H7 (cell line): ENCODE measurements around the gene ANO8. TPM values are rescaled to one million over a fixed set of nuclear protein-coding genes. Genes with fewer than 3 reads are reported as not detected.
"Not testable (repeated sequence)": the region's sequence is repeated elsewhere in the genome, so short reads cannot be mapped to it uniquely, and the experiment has no call there.

Experiments
- DNase-seq: peaks from one replicate; pipeline ENCODE4 v3.0.0; 2012
- H3K27me3 ChIP-seq: 2 replicates; pipeline ENCODE4 v1.6.0; 2011; ENCODE audit warnings: mild to moderate bottlenecking, low read length; ENCODE audit not compliant: control insufficient read depth, insufficient read depth
- H3K36me3 ChIP-seq: replicated peaks from 2 replicates; pipeline ENCODE4 v1.5.1; 2011; ENCODE audit warnings: low read length; ENCODE audit not compliant: control insufficient read depth, insufficient read depth
- H3K4me3 ChIP-seq: 2 replicates; pipeline ENCODE4 v1.5.1; 2011; ENCODE audit warnings: low read depth, mild to moderate bottlenecking, control low read depth, low read length, moderate library complexity; ENCODE audit not compliant: insufficient read depth
- total RNA-seq: library from RNA; depleted of rRNA; stranded (reverse); fragments of >200 nt; shearing (Covaris generic); gene quantifications from 2 replicates; pipeline ENCODE4 v1.2.3, GENCODE V29; 2014

Gene ANO8
- total RNA-seq, 1 experiment from 2014 or later = 6.9 TPM

GRCh38 chr19:17296976-17297375 lies 37.7 kb downstream of the ANO8 start:
- Histone ChIP-seq H3K36me3 (peaks cover 1% of the 10 kb centered on the region; the same call in 1 of the 2 replicates), H3K27me3 (no peaks in the 10 kb centered on the region), H3K4me3 (no peak overlapping the region)
- no peak for DNase-seq

- Histone ChIP-seq H3K27me3 (no peaks in the 10 kb centered on the region), H3K4me3 (no peak overlapping the region), H3K36me3 (peaks cover 1% of the 10 kb centered on the region; the same call in 1 of the 2 replicates)
- no peak for DNase-seq
These were observed 38.4 kb downstream of the ANO8 start for GRCh38 chr19:17296273-17296672.

GRCh38 chr19:17295551-17295950 lies 39.1 kb downstream of the ANO8 start:
- H3K4me3 ChIP-seq, DNase-seq: not testable (repeated sequence)

GRCh38 chr19:17294051-17294891 lies 40.4 kb downstream of the ANO8 start:
- no peaks in the 10 kb centered on the region for H3K27me3 ChIP-seq
- peak; percentile 97 for DNase-seq
- H3K36me3 ChIP-seq = peaks cover 1% of the 10 kb centered on the region; the same call in 1 of the 2 replicates
- peak overlapping the region; percentile 24; the same call in 1 of the 2 replicates for H3K4me3 ChIP-seq

More at GRCh38 chr19:17295551-17295950, 39.1 kb downstream of the ANO8 start:
- H3K27me3 ChIP-seq, H3K36me3 ChIP-seq: not testable (repeated sequence)

DNA sequence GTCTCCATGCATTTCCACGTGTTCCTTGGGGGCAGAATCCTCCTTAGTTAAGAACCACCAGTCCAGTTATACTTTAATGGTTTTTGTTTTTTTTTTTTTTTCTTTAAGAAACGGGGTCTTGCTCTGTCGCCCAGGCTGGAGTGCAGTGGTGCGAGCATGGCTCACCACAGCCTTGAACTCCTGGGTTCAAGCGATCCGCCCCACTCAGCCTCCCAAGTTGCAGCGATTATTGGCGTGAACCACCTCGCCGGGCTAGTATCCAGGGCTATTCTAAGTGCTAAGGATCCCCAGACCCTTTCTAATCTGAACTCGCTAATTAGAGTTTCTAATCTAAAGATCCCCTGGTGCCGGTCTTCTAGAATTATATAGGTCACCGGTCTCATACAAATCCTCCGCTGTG lies 41.0 kb downstream of the ANO8 start:
- Histone ChIP-seq H3K36me3 (peaks cover 1% of the 10 kb centered on the region; the same call in 1 of the 2 replicates), H3K27me3 (no peaks in the 10 kb centered on the region), H3K4me3 (peak overlapping the region; percentile 56; the same call in 1 of the 2 replicates)
- DNase-seq = no peak

- H3K36me3 ChIP-seq = no peaks in the 10 kb centered on the region
- peak overlapping the region; percentile 56 for H3K4me3 ChIP-seq
- peak; percentile 100 for DNase-seq
- no peaks in the 10 kb centered on the region for H3K27me3 ChIP-seq
These were observed 42.2 kb downstream of the ANO8 start for GRCh38 chr19:17292301-17293074.

- Histone ChIP-seq H3K27me3 (no peaks in the 10 kb centered on the region), H3K4me3 (no peak overlapping the region), H3K36me3 (peaks cover 5% of the 10 kb centered on the region)
- peak; percentile 99 for DNase-seq
These were observed 45.2 kb downstream of the ANO8 start for GRCh38 chr19:17289489-17289888.

- Histone ChIP-seq H3K4me3 (no peak overlapping the region), H3K36me3 (peaks cover 15% of the 10 kb centered on the region), H3K27me3 (peaks cover 6% of the 10 kb centered on the region; the same call in 1 of the 2 replicates)
- DNase-seq = no peak
These were observed 47.9 kb downstream of the ANO8 start for GRCh38 chr19:17286752-17287151.

GRCh38 chr19:17286263-17286662 lies 48.4 kb downstream of the ANO8 start:
- Histone ChIP-seq H3K36me3 (peaks cover 15% of the 10 kb centered on the region), H3K4me3 (no peak overlapping the region), H3K27me3 (peaks cover 6% of the 10 kb centered on the region; the same call in 1 of the 2 replicates)
- no peak for DNase-seq

DNA sequence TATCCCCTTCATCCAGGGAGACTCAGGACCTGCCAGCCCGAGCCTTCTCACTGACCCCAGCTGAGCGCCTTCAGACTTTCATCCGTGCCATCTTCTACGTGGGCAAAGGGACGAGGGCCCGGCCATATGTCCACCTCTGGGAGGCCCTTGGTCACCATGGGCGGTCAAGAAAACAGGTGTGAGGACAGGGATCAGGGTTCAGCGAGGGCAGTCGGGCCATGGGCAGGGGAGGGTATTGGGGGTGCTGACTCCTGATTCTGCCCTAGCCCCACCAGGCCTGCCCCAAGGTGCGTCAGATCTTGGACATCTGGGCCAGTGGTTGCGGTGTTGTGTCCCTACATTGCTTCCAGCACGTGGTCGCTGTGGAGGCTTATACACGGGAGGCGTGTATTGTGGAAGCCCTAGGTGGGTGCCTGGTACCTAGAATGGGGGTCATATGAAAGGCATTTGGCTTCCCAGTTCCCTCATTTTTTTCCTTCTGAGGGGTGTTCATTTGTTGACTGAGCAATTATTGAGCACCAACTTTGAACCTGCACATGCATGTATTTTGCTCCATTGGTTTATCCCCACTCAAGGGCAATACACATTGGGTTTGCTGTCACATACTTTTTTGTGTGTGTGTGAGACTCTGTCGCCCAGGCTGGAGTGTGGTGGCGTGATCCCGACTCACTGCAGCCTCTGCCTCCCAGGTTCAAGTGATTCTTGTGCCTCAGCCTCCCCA lies 49.1 kb downstream of the ANO8 start:
- H3K4me3 ChIP-seq = no peak overlapping the region
- H3K36me3 ChIP-seq = peaks cover 15% of the 10 kb centered on the region
- no peak for DNase-seq
- H3K27me3 ChIP-seq = peaks cover 6% of the 10 kb centered on the region; the same call in 1 of the 2 replicates

- H3K27me3 ChIP-seq = peaks cover 6% of the 10 kb centered on the region; the same call in 1 of the 2 replicates
- H3K4me3 ChIP-seq = no peak overlapping the region
- no peak for DNase-seq
- peaks cover 17% of the 10 kb centered on the region for H3K36me3 ChIP-seq
These were observed 51.1 kb downstream of the ANO8 start for GRCh38 chr19:17283504-17283996.

DNA sequence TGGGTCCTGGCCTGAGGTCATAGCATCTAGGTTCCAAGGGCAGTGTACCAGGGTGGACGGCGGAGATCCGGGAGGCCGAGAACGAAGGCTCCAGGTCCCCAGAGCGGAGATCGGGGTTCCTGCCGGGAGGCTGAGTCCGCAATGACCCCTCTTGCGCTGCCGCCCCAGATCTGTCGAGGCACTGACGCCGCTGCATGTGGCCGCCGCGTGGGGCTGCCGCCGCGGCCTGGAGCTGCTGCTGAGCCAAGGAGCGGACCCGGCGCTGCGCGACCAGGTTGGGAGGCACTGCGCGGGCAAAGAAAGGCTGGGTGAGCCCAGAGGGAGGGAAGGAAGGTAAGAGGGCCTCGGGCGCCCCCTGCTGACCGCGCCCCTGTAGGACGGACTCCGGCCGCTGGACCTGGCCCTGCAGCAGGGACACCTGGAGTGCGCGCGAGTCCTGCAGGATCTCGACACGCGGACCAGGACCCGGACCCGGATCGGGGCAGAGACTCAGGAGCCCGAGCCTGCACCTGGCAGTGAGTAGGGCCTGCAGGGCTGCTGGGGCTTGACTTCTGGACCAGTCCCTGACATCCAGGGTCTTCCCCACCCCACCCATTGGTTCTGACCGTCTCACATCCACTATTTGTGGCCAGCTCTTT lies 52.0 kb downstream of the ANO8 start:
- peak; percentile 97 for DNase-seq
- H3K27me3 ChIP-seq = peaks cover 6% of the 10 kb centered on the region; the same call in 1 of the 2 replicates

GRCh38 chr19:17281391-17282304 lies 53.0 kb downstream of the ANO8 start, which contains the start of gene ANKLE1:
ANKLE1 (plus strand) TSS chr19:17281901; CDS start chr19:17281921, 20 bp downstream.
- Histone ChIP-seq H3K36me3 (peaks cover 21% of the 10 kb centered on the region), H3K4me3 (peak within 1 kb of the TSS; percentile 68), H3K27me3 (peaks cover 6% of the 10 kb centered on the region; the same call in 1 of the 2 replicates)
- peak; percentile 91 for DNase-seq

More for the DNA sequence above, 52.0 kb downstream of the ANO8 start:
- H3K4me3 ChIP-seq = peak overlapping the region; percentile 68
- H3K36me3 ChIP-seq = peaks cover 17% of the 10 kb centered on the region
